C4-2B (cell line): ENCODE data around the gene DOCK3.

ENCODE experiments used
- CTCF ChIP-seq: fragments of 450-650 bp; conservative IDR thresholded peaks from 2 replicates; pipeline ENCODE4 v1.5.1; 2017; ENCODE audit warnings: mild to moderate bottlenecking
- ZFX ChIP-seq: fragments of 450-650 bp; IDR thresholded peaks from 2 replicates; pipeline ENCODE4 v1.6.1; 2017

- TF ChIP-seq CTCF, result no peak
- TF ChIP-seq ZFX, result no peak
These were observed 320.5 kb downstream of the DOCK3 start for GRCh38 chr3:50995085-50995824.
